ENCODE data around the gene MRPL45.

MRPL45 gene

DNA sequence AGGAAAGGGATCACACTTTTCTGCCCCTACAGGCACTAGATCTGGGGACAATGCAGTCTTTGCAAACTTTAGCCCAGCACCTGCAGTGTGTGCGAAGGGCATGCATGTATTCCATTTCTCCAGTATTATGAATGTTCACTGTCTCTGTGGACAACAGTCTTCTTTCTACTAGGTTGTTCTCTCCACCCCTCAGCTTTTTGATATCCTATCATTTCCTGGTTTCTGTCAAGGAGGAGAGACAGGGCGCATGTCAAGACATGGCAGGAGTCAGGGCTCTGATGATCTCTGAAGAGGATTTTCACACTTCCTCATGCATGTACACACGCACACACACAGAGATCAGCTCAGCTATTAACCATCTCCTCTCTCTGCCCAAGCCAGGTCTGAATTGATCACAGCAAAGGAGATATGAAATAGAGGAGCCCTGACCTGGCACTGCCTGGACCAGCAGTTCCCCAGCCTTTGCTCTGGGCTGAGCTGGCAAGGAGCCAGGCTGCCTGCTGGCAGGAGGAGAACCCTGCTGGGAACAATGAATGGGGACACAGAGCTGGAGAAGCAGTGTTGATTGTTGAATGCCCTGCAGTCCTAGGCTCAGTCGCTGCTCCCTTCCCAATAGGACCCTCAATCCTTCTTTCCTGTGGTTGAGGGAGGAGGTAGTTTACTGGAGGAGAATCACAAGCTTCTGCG, 44.2 kb downstream of the MRPL45 start:
- in situ Hi-C loops (cut with HindIII; ENCODE audit: low pct_ligation_motif_present, low pct_unique_long_range_greater_than_20kb, low sequenced_read_pairs) = no loop called here
- peak; percentile 20 for DNase-seq

DNA sequence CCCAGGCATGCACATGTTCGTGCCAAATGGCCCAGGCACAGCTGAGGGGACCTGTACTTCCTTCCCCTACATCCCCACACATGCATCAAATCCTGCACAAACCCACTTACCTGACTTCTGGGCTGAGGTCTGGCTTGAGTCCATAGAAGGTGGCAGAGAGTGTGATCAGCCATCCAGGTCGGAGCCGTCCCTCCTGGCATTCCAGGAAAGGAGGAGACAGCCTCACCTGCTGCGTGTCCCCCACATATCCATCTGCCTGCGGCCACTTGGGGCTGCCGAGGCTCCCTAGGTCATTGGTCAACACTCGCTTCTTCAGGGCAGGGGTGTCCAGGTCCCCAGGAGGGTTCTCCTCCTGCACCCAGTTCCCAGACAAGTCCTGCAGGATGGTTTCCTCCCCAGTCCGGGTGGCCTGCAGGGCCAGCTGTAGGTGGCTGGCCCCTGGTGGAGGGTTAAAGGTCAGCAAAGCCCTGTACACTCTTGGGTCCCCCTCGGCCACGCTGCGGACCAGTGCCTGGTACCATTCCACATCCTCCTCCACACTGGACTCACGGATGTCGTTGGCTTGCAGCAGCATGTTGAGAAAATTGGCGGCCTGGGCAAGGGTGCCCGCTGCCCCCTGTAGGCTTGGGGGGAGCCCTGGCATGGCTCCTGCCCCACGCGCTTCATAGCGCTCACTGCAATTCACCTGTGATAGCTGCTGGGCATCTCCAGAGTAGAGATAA, 46.1 kb downstream of the MRPL45 start:
- in situ Hi-C loops (cut with HindIII; ENCODE audit: low pct_ligation_motif_present, low pct_unique_long_range_greater_than_20kb, low sequenced_read_pairs) = no loop called here
- DNase-seq = no peak

GRCh38 chr17:38343608-38344419, 46.8 kb downstream of the MRPL45 start, which contains the start of gene GPR179:
TSS of gene GPR179 (minus strand) at chr17:38343956. CDS start at chr17:38343789, 167 bp downstream.
- in situ Hi-C loops (cut with HindIII; ENCODE audit: low pct_ligation_motif_present, low pct_unique_long_range_greater_than_20kb, low sequenced_read_pairs) = no loop called here
- DNase-seq = no peak

- in situ Hi-C loops (cut with HindIII; ENCODE audit: low pct_ligation_motif_present, low pct_unique_long_range_greater_than_20kb, low sequenced_read_pairs) = no loop called here
- no peak for DNase-seq
These were observed 47.4 kb downstream of the MRPL45 start for GRCh38 chr17:38344420-38344745.

DNA sequence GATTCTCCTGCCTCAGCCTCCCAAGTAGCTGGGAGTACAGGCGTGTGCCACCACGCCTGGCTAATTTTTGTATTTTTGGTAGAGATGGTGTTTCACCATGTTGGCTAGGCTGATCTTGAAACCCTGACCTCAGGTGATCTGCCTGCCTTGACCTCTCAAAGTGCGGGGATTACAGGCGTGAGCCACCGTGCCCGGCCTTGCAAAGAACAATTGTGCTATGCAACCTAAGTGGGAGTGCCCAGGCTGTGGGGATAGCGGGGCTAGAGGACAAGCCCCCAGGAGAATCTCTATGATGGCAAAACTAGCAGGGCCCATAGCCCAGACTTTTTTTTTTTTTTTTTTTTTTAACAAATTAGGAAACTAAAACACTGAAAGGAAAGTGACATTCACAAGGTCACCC, 48.8 kb downstream of the MRPL45 start:
- in situ Hi-C loops (cut with HindIII; ENCODE audit: low pct_ligation_motif_present, low pct_unique_long_range_greater_than_20kb, low sequenced_read_pairs) = no loop called here
- DNase-seq = no peak

DNA sequence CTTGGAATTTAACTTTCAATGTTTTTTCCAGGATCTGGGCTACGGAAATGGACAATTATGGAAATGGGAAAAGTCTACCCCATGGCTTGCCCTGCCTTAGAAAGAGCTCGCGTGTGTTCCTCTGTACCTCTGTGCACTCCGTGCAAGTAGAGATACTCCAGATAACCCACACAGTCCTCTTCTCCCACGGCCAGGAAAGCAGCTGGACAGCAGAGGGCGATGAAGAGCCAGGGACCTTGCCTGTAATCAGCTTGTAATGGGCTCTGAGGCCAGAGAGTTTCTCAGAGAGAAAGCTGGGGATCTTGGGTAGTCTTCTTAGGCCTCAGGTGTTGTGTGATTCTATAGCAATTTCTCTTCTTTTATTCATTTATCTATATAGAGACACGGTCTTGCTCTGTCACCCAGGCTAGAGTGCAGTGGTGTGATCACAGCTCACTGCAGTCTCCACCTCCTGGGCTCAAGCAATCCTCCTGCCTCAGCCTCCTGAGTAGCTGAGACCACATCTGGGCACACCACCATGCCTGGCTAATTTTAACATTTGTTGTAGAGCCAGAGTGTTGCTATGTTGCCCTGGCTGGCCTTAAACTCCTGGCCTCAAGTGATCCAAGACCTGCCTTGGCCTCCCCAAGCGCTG, 52.2 kb downstream of the MRPL45 start:
- in situ Hi-C loops (cut with HindIII; ENCODE audit: low pct_ligation_motif_present, low pct_unique_long_range_greater_than_20kb, low sequenced_read_pairs) = no loop called here
- peak; percentile 84 for DNase-seq

- DNase-seq = no peak
- in situ Hi-C loops (cut with HindIII; ENCODE audit: low pct_ligation_motif_present, low pct_unique_long_range_greater_than_20kb, low sequenced_read_pairs) = no loop called here
These were observed 53.1 kb downstream of the MRPL45 start for GRCh38 chr17:38350035-38350434.

DNA sequence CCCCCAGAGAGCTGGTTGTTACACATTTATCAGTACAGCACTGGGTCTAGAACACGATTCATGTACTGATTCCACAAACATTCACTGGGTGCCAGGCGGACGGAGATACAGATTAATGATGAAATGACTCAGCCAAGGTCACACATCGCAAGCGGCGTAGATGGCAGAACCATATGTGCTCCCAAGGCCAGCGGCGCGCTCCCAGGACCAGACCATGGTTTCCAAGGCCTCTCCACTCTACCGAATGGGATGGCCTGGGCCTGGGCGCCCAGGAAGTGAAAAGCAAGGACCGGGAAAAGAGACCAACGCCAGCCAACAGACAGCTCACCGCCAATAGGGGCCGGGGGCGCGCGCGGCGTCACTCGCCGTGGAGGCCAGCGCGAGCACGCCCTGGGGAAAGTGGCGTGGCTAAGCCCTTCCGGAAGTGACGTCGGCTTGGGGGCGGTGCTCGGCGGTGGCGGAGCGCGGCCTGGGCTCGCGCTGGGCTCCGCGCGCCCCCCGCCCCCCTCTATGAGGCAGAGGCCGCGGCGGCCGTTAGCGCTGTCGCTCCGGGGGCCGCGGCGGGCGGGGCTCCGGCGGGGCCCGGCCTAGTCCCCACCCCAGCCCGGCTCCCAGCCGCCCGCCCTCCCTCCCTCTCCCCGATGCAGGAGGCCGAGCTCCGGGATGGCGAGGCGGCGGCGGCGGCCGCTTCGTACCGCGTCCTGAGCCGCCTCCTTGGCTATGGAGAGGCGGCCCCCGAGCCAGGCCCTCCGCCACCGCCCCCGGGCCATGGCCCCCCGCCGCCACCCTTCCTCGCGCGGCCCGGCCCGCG, 54.6 kb downstream of the MRPL45 start, which contains the start of gene SOCS7:
Gene SOCS7 (plus strand): TSS at position 433 of the 811 bp plus-strand sequence. CDS start 209 bp downstream, at position 642.
- peak; percentile 96 for DNase-seq
- in situ Hi-C loops (cut with HindIII; ENCODE audit: low pct_ligation_motif_present, low pct_unique_long_range_greater_than_20kb, low sequenced_read_pairs) = no loop called here

DNA sequence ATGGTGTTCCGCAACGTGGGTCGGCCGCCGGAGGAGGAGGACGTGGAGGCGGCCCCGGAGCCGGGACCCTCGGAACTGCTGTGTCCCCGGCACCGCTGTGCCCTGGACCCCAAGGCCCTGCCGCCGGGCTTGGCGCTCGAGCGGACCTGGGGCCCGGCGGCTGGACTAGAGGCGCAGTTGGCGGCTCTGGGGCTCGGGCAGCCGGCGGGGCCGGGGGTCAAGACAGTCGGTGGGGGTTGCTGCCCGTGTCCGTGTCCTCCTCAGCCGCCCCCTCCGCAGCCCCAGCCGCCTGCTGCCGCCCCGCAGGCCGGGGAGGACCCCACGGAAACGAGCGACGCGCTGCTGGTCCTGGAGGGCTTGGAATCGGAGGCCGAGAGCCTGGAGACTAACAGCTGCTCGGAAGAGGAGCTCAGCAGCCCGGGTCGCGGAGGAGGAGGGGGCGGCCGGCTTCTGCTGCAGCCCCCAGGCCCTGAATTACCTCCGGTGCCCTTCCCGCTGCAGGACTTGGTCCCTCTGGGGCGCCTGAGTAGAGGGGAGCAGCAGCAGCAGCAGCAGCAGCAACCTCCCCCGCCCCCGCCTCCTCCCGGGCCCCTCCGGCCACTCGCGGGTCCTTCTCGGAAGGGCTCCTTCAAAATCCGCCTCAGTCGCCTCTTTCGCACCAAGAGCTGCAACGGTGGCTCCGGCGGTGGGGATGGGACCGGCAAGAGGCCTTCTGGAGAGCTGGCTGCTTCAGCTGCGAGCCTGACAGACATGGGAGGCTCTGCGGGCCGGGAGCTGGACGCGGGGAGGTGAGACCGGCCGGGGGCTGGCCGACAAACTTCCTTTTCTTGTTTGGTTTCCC, 55.5 kb downstream of the MRPL45 start:
- peak; percentile 22 for DNase-seq

GRCh38 chr17:38353086-38353604, 56.2 kb downstream of the MRPL45 start:
- in situ Hi-C loops (cut with HindIII; ENCODE audit: low pct_ligation_motif_present, low pct_unique_long_range_greater_than_20kb, low sequenced_read_pairs) = no loop called here

More for the DNA sequence above, 55.5 kb downstream of the MRPL45 start:
- in situ Hi-C loops (cut with HindIII; ENCODE audit: low pct_ligation_motif_present, low pct_unique_long_range_greater_than_20kb, low sequenced_read_pairs) = no loop called here

GRCh38 chr17:38353668-38354067, 56.7 kb downstream of the MRPL45 start:
- no peak for DNase-seq
- in situ Hi-C loops (cut with HindIII; ENCODE audit: low pct_ligation_motif_present, low pct_unique_long_range_greater_than_20kb, low sequenced_read_pairs) = no loop called here

More at GRCh38 chr17:38353086-38353604, 56.2 kb downstream of the MRPL45 start:
- no peak for DNase-seq

DNA sequence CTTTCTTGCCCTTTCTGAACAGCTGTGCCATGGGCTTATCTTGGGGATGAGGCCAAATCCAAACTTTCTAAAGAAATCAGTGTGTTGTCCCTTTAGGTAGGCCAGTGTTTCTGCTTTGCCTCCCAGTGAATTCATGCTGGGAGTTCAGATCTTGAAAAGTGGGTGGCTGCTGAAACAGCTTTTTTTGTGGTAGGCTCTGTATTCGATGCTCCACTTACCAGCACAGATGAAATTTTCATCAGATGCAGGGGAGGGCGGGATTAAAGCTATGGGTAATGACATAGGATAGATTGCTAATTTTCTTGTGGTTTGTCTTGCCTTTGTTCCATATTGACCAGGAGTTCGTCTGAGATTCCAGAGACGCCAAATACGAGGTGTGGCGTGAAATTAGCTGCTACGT, 57.5 kb downstream of the MRPL45 start:
- DNase-seq = no peak
- in situ Hi-C loops (cut with HindIII; ENCODE audit: low pct_ligation_motif_present, low pct_unique_long_range_greater_than_20kb, low sequenced_read_pairs) = no loop called here

DNA sequence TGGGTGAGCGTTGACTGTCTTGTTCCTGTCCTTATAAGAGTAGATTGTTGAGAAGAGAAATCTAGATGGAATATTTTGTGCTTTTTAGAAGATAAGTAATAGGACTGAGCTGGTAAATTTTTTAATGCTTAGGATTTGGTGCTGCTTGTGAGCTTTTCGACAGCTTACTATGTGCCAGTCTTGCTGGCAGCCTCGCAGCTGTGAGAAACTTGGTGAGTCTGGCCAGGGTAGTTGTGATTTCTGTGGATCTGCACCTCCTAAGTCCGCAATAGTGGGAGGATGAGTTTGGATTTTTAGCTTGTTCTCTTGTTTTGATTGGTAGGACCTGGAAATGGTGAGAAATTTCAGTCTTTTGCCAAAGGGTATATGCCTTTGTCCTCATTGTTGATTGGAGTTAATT, 58.3 kb downstream of the MRPL45 start:
- no peak for DNase-seq
- in situ Hi-C loops (cut with HindIII; ENCODE audit: low pct_ligation_motif_present, low pct_unique_long_range_greater_than_20kb, low sequenced_read_pairs) = no loop called here

- in situ Hi-C loops (cut with HindIII; ENCODE audit: low pct_ligation_motif_present, low pct_unique_long_range_greater_than_20kb, low sequenced_read_pairs) = no loop called here
- no peak for DNase-seq
These were observed 60.6 kb downstream of the MRPL45 start for GRCh38 chr17:38357486-38358123.

DNA sequence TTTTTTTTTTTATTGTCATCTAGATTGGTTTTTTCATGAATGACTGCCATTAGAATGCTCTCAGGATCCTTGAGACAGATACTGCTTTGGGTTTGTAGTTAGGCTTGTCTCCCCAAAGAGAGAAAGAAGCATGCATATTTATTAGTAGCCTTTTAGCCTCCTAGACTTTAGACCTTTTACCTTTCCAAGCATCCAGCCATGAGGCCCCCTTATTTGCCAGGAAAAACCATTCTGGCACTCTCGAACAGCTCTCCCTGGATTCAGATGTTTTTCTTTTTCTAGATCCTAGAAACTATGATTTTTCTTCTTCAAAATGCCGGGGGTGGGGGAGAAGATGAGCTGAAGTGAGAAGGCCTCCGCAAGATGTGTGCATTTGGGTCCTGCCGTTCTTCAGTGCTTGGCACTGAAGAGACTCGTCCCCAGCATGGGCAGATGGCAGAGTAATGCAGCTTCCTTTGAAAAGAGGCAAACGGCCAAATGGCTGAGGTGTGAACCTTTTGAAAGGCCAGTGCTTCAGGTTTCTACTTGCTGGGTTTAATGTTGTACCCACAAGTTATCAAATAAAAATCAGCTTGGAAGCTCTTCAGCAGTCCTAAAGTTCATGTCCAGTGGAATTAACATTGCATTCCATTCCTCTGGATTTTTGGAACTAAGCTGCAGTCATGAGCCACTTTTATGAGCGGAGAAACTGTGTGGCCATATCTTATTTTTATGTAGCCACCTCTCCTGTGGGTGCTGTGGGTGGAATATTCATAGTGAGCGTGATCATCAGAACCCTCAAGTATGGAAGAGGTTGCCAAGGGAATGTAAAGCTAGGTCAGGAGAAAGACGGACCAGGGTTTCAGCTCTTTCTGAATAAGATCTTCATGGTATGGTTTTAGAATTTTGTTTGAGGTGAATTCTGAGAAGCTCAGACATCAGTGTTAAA, 61.9 kb downstream of the MRPL45 start:
- DNase-seq = no peak

More for the DNA sequence above, 61.9 kb downstream of the MRPL45 start:
- in situ Hi-C loops (cut with HindIII; ENCODE audit: low pct_ligation_motif_present, low pct_unique_long_range_greater_than_20kb, low sequenced_read_pairs) = no loop called here

Data from ACHN (cell line).